ENCODE measurements around the gene DBNL.

DBNL gene

GRCh38 chr7:44062903-44063295, 18.4 kb downstream of the DBNL start:
- DNase-seq: no peak

GRCh38 chr7:44063547-44063893, 19.0 kb downstream of the DBNL start:
- no peak for DNase-seq

GRCh38 chr7:44063894-44064651, 19.6 kb downstream of the DBNL start:
- DNase-seq: no peak

- no peak for DNase-seq
Measured at GRCh38 chr7:44064791-44065430, 20.4 kb downstream of the DBNL start.

- no peak for DNase-seq
Measured at GRCh38 chr7:44065431-44066110, 21.1 kb downstream of the DBNL start, which contains the start of gene PGAM2. TSS of gene PGAM2 (minus strand) at chr7:44065567. CDS start at chr7:44065529, 38 bp downstream.

GRCh38 chr7:44066111-44066460, 21.6 kb downstream of the DBNL start:
- DNase-seq: no peak

GRCh38 chr7:44066494-44067063, 22.1 kb downstream of the DBNL start:
- DNase-seq: no peak

- DNase-seq: no peak
Measured at GRCh38 chr7:44067064-44067951, 22.8 kb downstream of the DBNL start.

GRCh38 chr7:44068054-44068453, 23.6 kb downstream of the DBNL start:
- DNase-seq: no peak

- no peak for DNase-seq
Measured at GRCh38 chr7:44071726-44072363, 27.3 kb downstream of the DBNL start.

GRCh38 chr7:44072364-44073231, 28.1 kb downstream of the DBNL start:
- DNase-seq: peak; percentile 38

GRCh38 chr7:44073664-44074348, 29.3 kb downstream of the DBNL start:
- DNase-seq: no peak

- DNase-seq: no peak
Measured at GRCh38 chr7:44074349-44074695, 29.8 kb downstream of the DBNL start.

GRCh38 chr7:44075296-44076075, 31.0 kb downstream of the DBNL start:
- DNase-seq: no peak

- DNase-seq: no peak
Measured at GRCh38 chr7:44076101-44076895, 31.8 kb downstream of the DBNL start.

GRCh38 chr7:44077061-44077460, 32.6 kb downstream of the DBNL start:
- DNase-seq: no peak

GRCh38 chr7:44077681-44078091, 33.2 kb downstream of the DBNL start:
- DNase-seq: no peak

GRCh38 chr7:44078521-44078920, 34.0 kb downstream of the DBNL start:
- no peak for DNase-seq

Measured in activated naive CD4-positive, alpha-beta T cell treated with Interleukin-2 at 50 U/mL for 16 hours (primary cell).